CD8-positive, alpha-beta memory T cell (primary cell): Measurements from ENCODE around the gene SPATA22. TPM values are rescaled to one million over a fixed set of nuclear protein-coding genes. Genes with fewer than 3 reads are reported as not detected.

ENCODE experiments used
- CTCF ChIA-PET: fragments of 350-600 bp; sonication (Branson Sonifier 250); formaldehyde crosslinking; loops from one replicate; lab custom pipeline; 2021; ENCODE audit warnings: antibody characterized with exemption; lab: Charles Lee
- POLR2A ChIA-PET: fragments of 350-600 bp; sonication (Branson Sonifier 250); formaldehyde crosslinking; loops from one replicate; lab custom pipeline; 2021; ENCODE audit warnings: antibody characterized with exemption; lab: Charles Lee
- DNase-seq, 5 donors: peaks; one replicate each; pipeline versions ENCODE4 v3.0.0 to v3.0.0-alpha.2; 2020 to 2022; ENCODE audit warnings: mixed read lengths in 1 of 5
- H3K27ac ChIP-seq: one replicate; pipeline ENCODE4 v1.7.0; 2013; ENCODE audit warnings: low read depth, mild to moderate bottlenecking, low read length, moderate library complexity
- H3K27me3 ChIP-seq: 2 replicates; pipeline ENCODE4 v1.7.0; 2013; ENCODE audit warnings: low read length, mild to moderate bottlenecking; ENCODE audit not compliant: insufficient read depth, poor library complexity, severe bottlenecking
- H3K36me3 ChIP-seq: 2 replicates; pipeline ENCODE4 v1.7.0; 2013; ENCODE audit warnings: mild to moderate bottlenecking, low read length, moderate library complexity; ENCODE audit not compliant: insufficient read depth
- H3K4me1 ChIP-seq: 2 replicates; pipeline ENCODE4 v1.7.0; 2013; ENCODE audit warnings: mild to moderate bottlenecking, low read length, moderate library complexity; ENCODE audit not compliant: insufficient read depth
- H3K4me3 ChIP-seq: 2 replicates; pipeline ENCODE4 v1.7.0; 2013; ENCODE audit warnings: mild to moderate bottlenecking, low read length
- H3K9me3 ChIP-seq: 2 replicates; pipeline ENCODE4 v1.7.0; 2013; ENCODE audit warnings: mild to moderate bottlenecking, low read length
- H3K27ac Mint-ChIP-seq, 8 donors: one replicate each; pipeline ENCODE4 v1.8.0; 2020 to 2021; ENCODE audit warnings: mixed read lengths in 8 of 8, mild to moderate bottlenecking in 6 of 8, inconsistent platforms in 3 of 8, moderate library complexity in 3 of 8
- H3K27me3 Mint-ChIP-seq, 2 donors: one replicate each; pipeline ENCODE4 v1.8.0; 2020 to 2021; ENCODE audit warnings: mixed read lengths in 2 of 2, mild to moderate bottlenecking in 1 of 2, moderate library complexity in 1 of 2
- H3K36me3 Mint-ChIP-seq, 3 donors: one replicate each; pipeline ENCODE4 v1.8.0; 2020 to 2021; ENCODE audit warnings: mixed read lengths in 3 of 3, inconsistent platforms in 1 of 3, mild to moderate bottlenecking in 1 of 3
- H3K4me1 Mint-ChIP-seq, 3 donors: one replicate each; pipeline ENCODE4 v1.8.0; 2020 to 2021; ENCODE audit warnings: mixed read lengths in 3 of 3, inconsistent platforms in 1 of 3, mild to moderate bottlenecking in 1 of 3
- H3K4me3 Mint-ChIP-seq, 7 donors: one replicate each; pipeline ENCODE4 v1.8.0; 2020 to 2021; ENCODE audit warnings: mixed read lengths in 7 of 7, mild to moderate bottlenecking in 6 of 7, moderate library complexity in 4 of 7, inconsistent platforms in 2 of 7
- H3K9me3 Mint-ChIP-seq, 5 donors: one replicate each; pipeline ENCODE4 v1.8.0; 2020 to 2022; ENCODE audit warnings: mixed read lengths in 5 of 5, mild to moderate bottlenecking in 3 of 5, moderate library complexity in 2 of 5, inconsistent platforms in 1 of 5
- polyA plus RNA-seq: library from polyadenylated mRNA; unstranded; fragments of 300-500 nt; fragmentation: Illumina TruSeq; gene quantifications from one replicate; pipeline ENCODE4 v1.2.3, GENCODE V29; 2021
- total RNA-seq, 2 experiments: library from RNA; stranded (reverse); gene quantifications; one replicate each; pipeline ENCODE4 v1.2.3, GENCODE V29; 2021

The SPATA22 gene
- total and polyA plus RNA-seq, 3 experiments from 2014 or later, result not detected

DNA sequence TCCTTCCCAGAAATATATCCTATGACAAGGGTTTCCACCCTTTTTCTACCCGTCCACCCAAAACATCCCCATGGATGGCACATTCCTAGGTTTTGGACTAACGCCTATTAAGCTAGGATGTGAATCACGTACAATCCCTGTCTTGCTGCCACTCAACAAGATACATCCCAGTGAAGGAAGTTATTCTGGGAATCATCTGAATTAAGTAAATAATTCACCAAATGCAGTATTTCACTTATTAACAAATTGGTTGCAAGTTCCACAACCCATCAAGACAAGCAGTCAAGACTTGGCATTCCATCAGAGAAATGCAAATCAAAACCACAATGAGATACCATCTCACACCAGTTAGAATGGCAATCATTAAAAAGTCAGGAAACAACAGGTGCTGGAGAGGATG, 36.2 kb upstream of the SPATA22 start:
- Mint-ChIP-seq H3K27ac (no peak overlapping the region), H3K27me3 (peaks cover 10 to 29% of the 10 kb centered on the region in 2 donors), H3K36me3 (peaks cover 0 to 9% (median 0%) of the 10 kb centered on the region in 3 donors), H3K4me1 (no peaks in the 10 kb centered on the region), H3K4me3 (no peak overlapping the region), H3K9me3 (peaks cover 0 to 4% (median 3%) of the 10 kb centered on the region in 5 donors)
- no peak for DNase-seq
- no peak overlapping the region for H3K4me3 ChIP-seq
- H3K4me1 ChIP-seq, result no peaks in the 10 kb centered on the region
- no peaks in the 10 kb centered on the region for H3K27me3 ChIP-seq
- no peak overlapping the region for H3K27ac ChIP-seq
- H3K36me3 ChIP-seq, result no peaks in the 10 kb centered on the region
- ChIA-PET CTCF (no interaction called here), POLR2A (no interaction called here)
- H3K9me3 ChIP-seq, result no peaks in the 10 kb centered on the region

DNA sequence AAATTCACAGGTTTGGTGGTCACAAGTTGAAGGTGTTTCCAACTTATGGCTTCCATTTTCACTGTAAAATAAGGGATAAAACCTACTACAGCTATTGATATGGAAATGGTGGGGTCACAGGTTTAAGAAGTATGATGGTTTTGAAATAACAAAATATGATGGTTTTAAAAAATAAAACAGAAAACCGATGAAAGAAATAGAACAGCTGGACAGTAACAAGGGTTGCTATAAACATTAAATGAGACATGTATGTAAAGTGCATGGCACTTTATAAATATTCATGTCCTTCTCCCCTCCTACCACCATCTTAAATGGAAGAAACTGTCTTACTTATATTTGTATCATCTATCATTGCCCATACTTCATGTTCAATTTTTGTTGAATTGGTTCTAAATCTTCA, 35.5 kb upstream of the SPATA22 start:
- Mint-ChIP-seq H3K27ac (no peak overlapping the region), H3K36me3 (peaks cover 0 to 9% (median 0%) of the 10 kb centered on the region in 3 donors), H3K4me3 (no peak overlapping the region), H3K9me3 (peaks cover 0 to 4% (median 3%) of the 10 kb centered on the region in 5 donors), H3K4me1 (no peaks in the 10 kb centered on the region), H3K27me3 (peaks cover 10 to 27% of the 10 kb centered on the region in 2 donors)
- Histone ChIP-seq H3K4me1 (no peaks in the 10 kb centered on the region), H3K36me3 (no peaks in the 10 kb centered on the region), H3K9me3 (no peaks in the 10 kb centered on the region), H3K27me3 (no peaks in the 10 kb centered on the region), H3K27ac (no peak overlapping the region), H3K4me3 (no peak overlapping the region)
- no peak for DNase-seq
- ChIA-PET POLR2A (no interaction called here), CTCF (no interaction called here)

DNA sequence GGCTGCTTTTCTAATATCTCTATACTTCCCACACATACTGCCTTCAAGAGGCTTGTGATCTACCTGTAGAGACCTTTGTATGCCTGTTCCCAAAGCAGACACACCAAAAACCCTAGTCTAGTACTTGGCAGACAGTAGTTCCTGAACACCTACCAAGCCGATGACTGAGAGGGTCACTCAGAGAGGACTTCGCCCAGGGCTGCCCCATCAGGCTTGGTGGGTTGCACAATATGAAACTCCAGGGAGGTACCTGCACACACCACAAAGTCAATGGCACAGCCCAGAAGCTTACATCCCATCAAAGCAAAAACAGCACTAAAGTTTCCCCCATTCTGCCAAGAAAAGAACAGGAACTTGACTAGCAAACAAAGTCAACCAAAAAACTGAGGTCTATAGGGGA, 34.4 kb upstream of the SPATA22 start:
- Mint-ChIP-seq H3K4me3 (no peak overlapping the region), H3K9me3 (peaks cover 0 to 4% (median 3%) of the 10 kb centered on the region in 5 donors), H3K27ac (no peak overlapping the region), H3K27me3 (peaks cover 10 to 24% of the 10 kb centered on the region in 2 donors), H3K36me3 (peaks cover 0 to 9% (median 0%) of the 10 kb centered on the region in 3 donors), H3K4me1 (no peaks in the 10 kb centered on the region)
- no peak overlapping the region for H3K27ac ChIP-seq
- CTCF ChIA-PET, result no interaction called here
- no peak overlapping the region for H3K4me3 ChIP-seq
- H3K9me3 ChIP-seq, result no peaks in the 10 kb centered on the region
- H3K4me1 ChIP-seq, result no peaks in the 10 kb centered on the region
- DNase-seq, result no peak
- no peaks in the 10 kb centered on the region for H3K36me3 ChIP-seq
- H3K27me3 ChIP-seq, result no peaks in the 10 kb centered on the region
- POLR2A ChIA-PET, result no interaction called here

DNA sequence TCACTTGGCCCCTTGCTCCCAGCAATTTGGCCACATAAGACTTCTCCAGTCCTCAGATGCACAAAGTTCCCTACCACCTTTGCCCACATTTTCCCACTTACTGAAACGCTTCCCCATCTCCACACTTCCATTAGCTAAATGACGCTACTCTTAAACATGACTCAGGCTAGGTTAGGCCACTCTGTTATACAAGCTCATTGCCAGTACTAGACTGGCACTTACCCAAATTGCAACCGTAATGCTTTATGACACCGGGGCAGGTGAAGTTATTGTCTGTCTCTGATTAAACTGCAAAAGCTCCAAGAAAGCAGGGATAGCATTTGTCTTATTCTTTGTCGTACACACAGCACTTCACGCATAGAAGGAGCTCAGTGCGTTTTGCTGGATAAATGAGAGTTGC, 33.4 kb upstream of the SPATA22 start:
- H3K27me3 Mint-ChIP-seq, result peaks cover 10 to 28% of the 10 kb centered on the region in 2 donors
- Histone ChIP-seq H3K27ac (no peak overlapping the region), H3K27me3 (no peaks in the 10 kb centered on the region), H3K4me3 (no peak overlapping the region), H3K36me3 (no peaks in the 10 kb centered on the region), H3K9me3 (no peaks in the 10 kb centered on the region), H3K4me1 (no peaks in the 10 kb centered on the region)
- no peak overlapping the region for H3K4me3 Mint-ChIP-seq
- H3K36me3 Mint-ChIP-seq, result peaks cover 0 to 9% (median 0%) of the 10 kb centered on the region in 3 donors
- POLR2A ChIA-PET, result no interaction called here
- no peaks in the 10 kb centered on the region for H3K4me1 Mint-ChIP-seq
- peaks cover 0 to 4% (median 3%) of the 10 kb centered on the region in 5 donors for H3K9me3 Mint-ChIP-seq
- DNase-seq, result no peak
- no peak overlapping the region for H3K27ac Mint-ChIP-seq
- CTCF ChIA-PET, result no interaction called here

DNA sequence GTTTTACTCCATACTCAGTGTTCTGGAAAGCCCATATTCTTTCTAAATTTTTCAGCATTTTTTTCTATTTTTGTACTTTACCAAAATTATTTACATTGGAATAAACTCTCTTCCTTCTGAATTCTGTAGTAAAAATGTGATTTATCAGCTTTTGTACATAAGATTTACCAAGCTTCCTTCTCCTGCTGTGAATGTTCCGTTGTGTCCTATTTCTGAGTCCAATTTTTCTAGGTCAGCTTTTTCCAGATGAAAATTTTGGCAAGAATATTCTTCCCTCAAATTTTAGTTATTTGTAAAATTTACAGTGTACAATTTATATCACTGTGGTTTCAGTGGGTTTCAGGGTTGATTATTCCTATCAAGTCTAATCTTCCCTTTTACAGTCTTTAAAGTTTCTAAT, 31.7 kb upstream of the SPATA22 start:
- Mint-ChIP-seq H3K27ac (no peak overlapping the region), H3K4me1 (no peaks in the 10 kb centered on the region), H3K9me3 (peaks cover 0 to 2% (median 0%) of the 10 kb centered on the region in 5 donors), H3K27me3 (peaks cover 8 to 23% of the 10 kb centered on the region in 2 donors), H3K36me3 (no peaks in the 10 kb centered on the region), H3K4me3 (no peak overlapping the region)
- Histone ChIP-seq H3K4me1 (no peaks in the 10 kb centered on the region), H3K9me3 (no peaks in the 10 kb centered on the region), H3K36me3 (no peaks in the 10 kb centered on the region), H3K27ac (no peak overlapping the region), H3K27me3 (no peaks in the 10 kb centered on the region), H3K4me3 (no peak overlapping the region)
- no peak for DNase-seq
- POLR2A ChIA-PET, result no interaction called here
- CTCF ChIA-PET, result no interaction called here

DNA sequence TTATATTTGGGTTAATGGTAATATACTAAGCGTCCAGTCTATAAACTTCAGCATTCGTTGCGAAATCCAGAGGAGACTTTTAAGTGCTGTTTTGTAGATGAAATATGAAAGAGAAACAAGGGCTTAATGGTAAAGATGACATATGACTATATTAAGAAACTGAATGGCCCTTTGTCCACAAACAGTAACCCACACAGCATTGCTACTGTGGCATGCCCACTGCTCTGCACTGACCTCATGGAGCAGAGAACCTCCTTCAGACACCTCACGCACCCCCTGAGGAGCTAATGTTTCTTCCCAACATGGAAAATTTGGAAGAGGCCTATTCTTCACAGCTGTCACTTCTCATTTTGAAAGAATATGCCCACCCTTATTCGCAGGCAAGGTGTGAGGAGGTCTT, 30.8 kb upstream of the SPATA22 start:
- Mint-ChIP-seq H3K27me3 (peaks cover 8 to 19% of the 10 kb centered on the region in 2 donors), H3K4me3 (no peak overlapping the region), H3K4me1 (no peaks in the 10 kb centered on the region), H3K36me3 (no peaks in the 10 kb centered on the region), H3K27ac (no peak overlapping the region), H3K9me3 (peaks cover 0 to under 1% (median 0%) of the 10 kb centered on the region in 5 donors)
- no peak overlapping the region for H3K4me3 ChIP-seq
- H3K27ac ChIP-seq, result no peak overlapping the region
- no peaks in the 10 kb centered on the region for H3K36me3 ChIP-seq
- ChIA-PET POLR2A (no interaction called here), CTCF (no interaction called here)
- no peaks in the 10 kb centered on the region for H3K4me1 ChIP-seq
- no peaks in the 10 kb centered on the region for H3K27me3 ChIP-seq
- no peak for DNase-seq
- H3K9me3 ChIP-seq, result no peaks in the 10 kb centered on the region

DNA sequence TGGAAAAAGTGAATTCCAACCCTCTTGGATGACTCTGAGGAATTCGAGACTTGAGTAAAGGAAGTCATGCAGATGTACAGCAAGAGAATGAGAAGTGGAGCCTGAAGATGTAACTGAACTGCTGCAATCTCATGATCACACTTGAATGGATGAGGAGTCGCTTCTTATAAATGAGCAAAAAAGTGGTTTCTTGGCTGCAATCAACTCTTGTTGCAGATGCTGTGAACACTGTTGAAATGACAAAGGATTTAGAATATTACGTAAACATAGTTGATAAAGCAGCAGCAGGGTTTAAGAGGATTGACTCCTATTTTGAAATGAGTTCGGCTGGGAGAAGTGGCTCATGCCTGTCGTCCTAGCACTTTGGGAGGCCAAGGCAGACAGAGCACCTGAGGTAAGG, 29.7 kb upstream of the SPATA22 start:
- Mint-ChIP-seq H3K27me3 (peaks cover 4 to 20% of the 10 kb centered on the region in 2 donors), H3K27ac (no peak overlapping the region), H3K36me3 (no peaks in the 10 kb centered on the region), H3K9me3 (no peaks in the 10 kb centered on the region), H3K4me1 (no peaks in the 10 kb centered on the region), H3K4me3 (no peak overlapping the region)
- DNase-seq, result no peak
- ChIA-PET POLR2A (no interaction called here), CTCF (no interaction called here)
- Histone ChIP-seq H3K27ac (no peak overlapping the region), H3K27me3 (no peaks in the 10 kb centered on the region), H3K36me3 (no peaks in the 10 kb centered on the region), H3K9me3 (no peaks in the 10 kb centered on the region), H3K4me1 (no peaks in the 10 kb centered on the region), H3K4me3 (no peak overlapping the region)

DNA sequence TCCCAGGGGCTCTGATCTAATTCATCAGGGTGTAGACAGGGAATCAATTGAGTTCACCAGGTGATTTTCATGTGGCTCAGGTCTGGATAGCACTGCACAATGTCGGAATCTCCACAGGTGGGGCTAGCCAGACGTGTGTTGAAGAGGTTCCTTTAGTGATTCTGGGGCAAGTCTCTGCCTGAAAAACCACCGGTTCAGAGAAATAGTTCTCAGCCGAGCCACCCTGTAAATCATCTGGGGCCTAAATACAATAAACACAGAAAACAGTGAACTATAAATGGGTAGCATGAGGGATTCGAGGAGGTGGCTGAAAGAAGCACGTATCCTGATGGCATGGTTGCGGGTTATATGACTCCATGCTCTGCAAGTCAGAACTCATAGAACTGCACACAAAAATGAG, 25.5 kb upstream of the SPATA22 start:
- no peak for DNase-seq
- Histone ChIP-seq H3K4me1 (no peaks in the 10 kb centered on the region), H3K27me3 (no peaks in the 10 kb centered on the region), H3K4me3 (no peak overlapping the region), H3K27ac (no peak overlapping the region), H3K36me3 (no peaks in the 10 kb centered on the region), H3K9me3 (no peaks in the 10 kb centered on the region)
- ChIA-PET CTCF (no interaction called here), POLR2A (no interaction called here)
- Mint-ChIP-seq H3K27ac (no peak overlapping the region), H3K4me1 (no peaks in the 10 kb centered on the region), H3K27me3 (peaks cover 14 to 42% of the 10 kb centered on the region in 2 donors), H3K36me3 (no peaks in the 10 kb centered on the region), H3K9me3 (no peaks in the 10 kb centered on the region), H3K4me3 (no peak overlapping the region)
